Central memory CD8-positive, alpha-beta T cell (primary cell): Measurements from ENCODE around the gene LRRC59.
"Not testable (repeated sequence)": the region's sequence is repeated elsewhere in the genome, so short reads cannot be mapped to it uniquely, and the experiment has no call there.

Experiments used
- ATAC-seq: fragments of 150-1000 bp; cut with Tn5 transposase; replicated peaks from 2 replicates; pipeline ENCODE4 v1.10.0; 2022; ENCODE audit warnings: mild to moderate bottlenecking, moderate FRiP score, moderate number of reproducible peaks; ENCODE audit not compliant: poor library complexity, severe bottlenecking; ENCODE audit errors: extremely low read depth
- DNase-seq, 2 donors: peaks; one replicate each; pipeline ENCODE4 v3.0.0; 2021; ENCODE audit warnings: low spot score in 2 of 2
- H3K27ac Mint-ChIP-seq: one replicate; pipeline ENCODE4 v1.8.0; 2022; ENCODE audit warnings: low read depth, mild to moderate bottlenecking, moderate library complexity, mixed read lengths
- H3K27me3 Mint-ChIP-seq: one replicate; pipeline ENCODE4 v1.8.0; 2022; ENCODE audit warnings: mixed read lengths
- H3K36me3 Mint-ChIP-seq: one replicate; pipeline ENCODE4 v1.8.0; 2022; ENCODE audit warnings: mild to moderate bottlenecking, moderate library complexity, mixed read lengths; ENCODE audit not compliant: insufficient read depth
- H3K4me1 Mint-ChIP-seq: one replicate; pipeline ENCODE4 v1.8.0; 2022; ENCODE audit warnings: mixed read lengths
- H3K4me3 Mint-ChIP-seq: one replicate; pipeline ENCODE4 v1.8.0; 2022; ENCODE audit warnings: mild to moderate bottlenecking, moderate library complexity, mixed read lengths
- H3K9me3 Mint-ChIP-seq: one replicate; pipeline ENCODE4 v1.8.0; 2022; ENCODE audit warnings: mixed read lengths

LRRC59 gene

DNA sequence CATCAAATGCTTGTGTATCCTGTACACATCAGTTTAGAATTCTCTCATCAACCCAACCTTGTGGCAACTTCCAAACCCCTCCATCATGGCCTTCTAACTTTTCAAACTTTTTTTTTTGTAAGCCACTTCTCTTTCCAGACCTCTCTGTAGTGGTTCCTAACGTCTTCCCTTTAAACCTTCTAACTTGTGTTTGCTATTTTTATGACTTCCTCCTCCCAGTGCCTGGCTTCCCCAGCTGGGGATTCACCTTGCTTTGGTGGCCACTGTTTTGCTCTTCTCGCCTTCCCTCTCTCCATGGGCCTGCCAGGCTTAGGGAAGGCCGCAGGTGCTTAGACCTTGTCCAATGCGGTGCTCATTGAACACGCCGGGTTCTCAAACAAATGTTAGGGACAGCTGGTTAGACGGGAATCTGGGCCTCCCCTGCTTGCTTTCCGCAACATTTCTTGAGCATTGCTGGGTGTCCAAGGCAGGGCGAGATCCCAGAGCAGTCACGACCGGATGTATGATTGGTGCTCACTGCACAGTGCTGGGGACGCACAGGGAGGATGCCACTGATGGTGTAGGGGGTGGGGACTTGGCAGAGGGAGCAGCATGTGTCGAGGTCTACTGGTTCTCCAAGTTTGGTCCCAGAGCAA lies 52.5 kb downstream of the LRRC59 start:
- peak overlapping the region; percentile 89 for H3K4me3 Mint-ChIP-seq
- peaks cover 27% of the 10 kb centered on the region for H3K4me1 Mint-ChIP-seq
- H3K27ac Mint-ChIP-seq: no peak overlapping the region
- DNase-seq (no peak), ATAC-seq (no peak)
- peaks cover 4% of the 10 kb centered on the region for H3K36me3 Mint-ChIP-seq
- H3K9me3 Mint-ChIP-seq: no peaks in the 10 kb centered on the region
- no peaks in the 10 kb centered on the region for H3K27me3 Mint-ChIP-seq

- H3K9me3 Mint-ChIP-seq: peaks cover 15% of the 10 kb centered on the region
- DNase-seq (no peak), ATAC-seq (no peak)
- no peak overlapping the region for H3K27ac Mint-ChIP-seq
- H3K36me3 Mint-ChIP-seq: no peaks in the 10 kb centered on the region
- no peaks in the 10 kb centered on the region for H3K4me1 Mint-ChIP-seq
- no peaks in the 10 kb centered on the region for H3K27me3 Mint-ChIP-seq
- H3K4me3 Mint-ChIP-seq: no peak overlapping the region
Measured at GRCh38 chr17:50339381-50339780, 57.9 kb downstream of the LRRC59 start.

DNA sequence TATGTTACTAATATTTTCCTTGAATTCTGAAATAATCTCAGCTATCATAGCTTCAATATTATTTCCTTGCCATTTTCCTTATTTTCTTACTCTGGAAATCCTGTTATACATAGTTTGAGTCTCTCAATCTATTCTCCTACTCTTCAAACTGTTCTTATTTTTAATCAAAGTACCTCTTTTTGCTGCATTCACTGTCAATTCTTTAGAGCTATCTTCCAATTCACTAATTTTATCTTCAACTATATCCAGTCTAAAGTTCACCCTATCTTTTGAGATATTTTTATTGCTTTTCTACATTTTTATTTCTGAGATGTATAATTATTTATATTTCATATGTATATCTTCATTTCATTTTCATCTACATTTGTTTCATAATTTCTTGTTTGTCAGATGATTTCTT lies 58.7 kb downstream of the LRRC59 start:
- H3K27ac Mint-ChIP-seq: no peak overlapping the region
- DNase-seq: no peak
- H3K4me3 Mint-ChIP-seq: no peak overlapping the region
- peaks cover 6% of the 10 kb centered on the region for H3K27me3 Mint-ChIP-seq
- H3K4me1 Mint-ChIP-seq: no peaks in the 10 kb centered on the region
- no peak for ATAC-seq
- peaks cover 15% of the 10 kb centered on the region for H3K9me3 Mint-ChIP-seq
- H3K36me3 Mint-ChIP-seq: no peaks in the 10 kb centered on the region

DNA sequence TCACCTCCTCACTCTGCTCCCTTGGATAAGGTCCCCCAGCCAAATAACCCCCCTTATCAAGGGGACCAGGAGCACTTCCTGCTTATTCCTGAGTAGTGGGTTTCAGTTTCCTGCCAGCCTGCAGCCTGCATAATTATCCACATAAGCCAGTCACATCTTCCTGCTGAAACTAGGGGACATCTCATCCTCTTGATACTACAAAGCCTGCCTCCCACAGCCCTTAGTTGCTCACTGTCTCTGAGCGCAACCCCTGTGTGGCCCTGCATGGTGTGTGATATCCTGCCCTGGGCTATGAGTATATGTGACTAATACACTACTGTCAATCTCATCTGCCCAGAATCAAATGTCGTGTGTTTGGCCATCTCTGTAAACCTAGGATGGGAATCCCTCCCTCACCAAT lies 59.4 kb downstream of the LRRC59 start:
- Mint-ChIP-seq H3K4me1 (no peaks in the 10 kb centered on the region), H3K4me3 (no peak overlapping the region), H3K9me3 (peaks cover 15% of the 10 kb centered on the region), H3K36me3 (no peaks in the 10 kb centered on the region), H3K27me3 (peaks cover 13% of the 10 kb centered on the region), H3K27ac (no peak overlapping the region)
- ATAC-seq (no peak), DNase-seq (no peak)

- peaks cover 49% of the 10 kb centered on the region for H3K27me3 Mint-ChIP-seq
- not testable (repeated sequence) for H3K4me3 Mint-ChIP-seq, H3K36me3 Mint-ChIP-seq, ATAC-seq, DNase-seq, H3K27ac Mint-ChIP-seq, H3K4me1 Mint-ChIP-seq, H3K9me3 Mint-ChIP-seq
Measured at GRCh38 chr17:50333291-50334057, 63.8 kb downstream of the LRRC59 start.

DNA sequence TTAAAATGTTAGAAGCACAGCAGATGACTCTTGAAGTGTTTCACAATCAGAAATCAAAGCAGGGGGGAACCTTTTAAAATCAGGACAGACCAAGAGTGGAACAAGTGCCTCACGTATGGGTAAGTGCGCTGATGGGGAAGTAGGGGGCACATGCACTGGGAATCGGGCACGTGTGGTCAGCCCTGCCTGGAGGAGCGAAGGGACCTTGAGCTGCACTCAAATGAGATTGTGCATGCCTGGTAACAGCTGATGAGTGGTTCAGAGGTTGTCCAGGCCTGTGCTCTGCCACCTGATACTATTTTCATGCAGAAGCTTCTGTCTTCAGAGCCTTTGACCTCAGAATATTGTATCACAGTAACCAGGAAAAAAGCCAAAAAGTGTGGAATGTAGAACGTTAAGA lies 65.1 kb downstream of the LRRC59 start:
- no peaks in the 10 kb centered on the region for H3K36me3 Mint-ChIP-seq
- no peaks in the 10 kb centered on the region for H3K9me3 Mint-ChIP-seq
- H3K27me3 Mint-ChIP-seq: peaks cover 49% of the 10 kb centered on the region
- H3K4me3 Mint-ChIP-seq: no peak overlapping the region
- no peaks in the 10 kb centered on the region for H3K4me1 Mint-ChIP-seq
- ATAC-seq (no peak), DNase-seq (no peak)
- no peak overlapping the region for H3K27ac Mint-ChIP-seq
